ENCODE data around the gene TRAF2.

DNA sequence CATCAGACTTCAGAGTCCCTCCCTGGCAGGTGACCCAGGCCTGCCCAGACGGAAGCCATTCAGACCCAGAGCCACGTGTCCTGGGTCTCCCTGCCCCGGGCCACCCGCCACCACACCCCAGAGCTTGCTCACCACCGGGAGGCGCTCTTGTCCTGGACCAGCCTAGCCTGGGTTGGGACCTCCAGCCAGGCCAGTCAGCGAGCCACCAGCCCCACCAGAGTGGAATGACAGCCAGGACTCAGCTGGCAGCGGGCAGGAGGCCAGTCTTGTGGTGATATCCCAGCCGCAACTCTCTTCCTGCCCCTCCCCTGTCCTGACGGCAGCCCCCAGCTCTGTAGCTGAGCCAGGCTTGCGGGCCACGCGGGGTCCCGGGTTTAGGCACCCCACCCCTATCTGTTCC lies 89.3 kb downstream of the TRAF2 start:
- TF ChIP-seq, protein P1, sequence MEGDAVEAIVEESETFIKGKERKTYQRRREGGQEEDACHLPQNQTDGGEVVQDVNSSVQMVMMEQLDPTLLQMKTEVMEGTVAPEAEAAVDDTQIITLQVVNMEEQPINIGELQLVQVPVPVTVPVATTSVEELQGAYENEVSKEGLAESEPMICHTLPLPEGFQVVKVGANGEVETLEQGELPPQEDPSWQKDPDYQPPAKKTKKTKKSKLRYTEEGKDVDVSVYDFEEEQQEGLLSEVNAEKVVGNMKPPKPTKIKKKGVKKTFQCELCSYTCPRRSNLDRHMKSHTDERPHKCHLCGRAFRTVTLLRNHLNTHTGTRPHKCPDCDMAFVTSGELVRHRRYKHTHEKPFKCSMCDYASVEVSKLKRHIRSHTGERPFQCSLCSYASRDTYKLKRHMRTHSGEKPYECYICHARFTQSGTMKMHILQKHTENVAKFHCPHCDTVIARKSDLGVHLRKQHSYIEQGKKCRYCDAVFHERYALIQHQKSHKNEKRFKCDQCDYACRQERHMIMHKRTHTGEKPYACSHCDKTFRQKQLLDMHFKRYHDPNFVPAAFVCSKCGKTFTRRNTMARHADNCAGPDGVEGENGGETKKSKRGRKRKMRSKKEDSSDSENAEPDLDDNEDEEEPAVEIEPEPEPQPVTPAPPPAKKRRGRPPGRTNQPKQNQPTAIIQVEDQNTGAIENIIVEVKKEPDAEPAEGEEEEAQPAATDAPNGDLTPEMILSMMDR (IDR thresholded peaks at IDR 0.05), result no peak
- no peak for TF ChIP-seq POLR2A (IDR thresholded peaks at IDR 0.05)
